ENCODE results near the gene HDAC4.

HDAC4 gene

DNA sequence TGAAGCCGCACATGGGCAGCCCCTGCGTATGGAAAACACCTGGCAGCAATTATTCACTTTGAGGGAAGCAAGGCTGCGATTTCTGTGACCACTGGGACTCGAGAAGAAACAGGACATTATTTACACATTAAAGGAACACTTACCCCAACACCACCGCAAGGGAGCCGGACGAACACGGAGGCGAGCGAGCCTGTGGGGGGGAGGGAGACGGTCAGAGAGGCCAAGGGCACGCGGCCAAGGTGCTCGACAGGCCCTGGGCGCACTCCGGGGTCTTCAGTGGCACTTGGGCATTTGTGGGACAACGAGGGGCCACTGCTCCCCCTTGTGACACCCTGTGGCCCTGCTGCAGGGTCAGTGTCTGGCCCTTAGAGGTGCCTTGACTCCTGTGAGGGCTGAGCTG is 306.0 kb downstream of the HDAC4 start:
- DNase-seq, result peak in 1 of 3 experiments; percentile 54

DNA sequence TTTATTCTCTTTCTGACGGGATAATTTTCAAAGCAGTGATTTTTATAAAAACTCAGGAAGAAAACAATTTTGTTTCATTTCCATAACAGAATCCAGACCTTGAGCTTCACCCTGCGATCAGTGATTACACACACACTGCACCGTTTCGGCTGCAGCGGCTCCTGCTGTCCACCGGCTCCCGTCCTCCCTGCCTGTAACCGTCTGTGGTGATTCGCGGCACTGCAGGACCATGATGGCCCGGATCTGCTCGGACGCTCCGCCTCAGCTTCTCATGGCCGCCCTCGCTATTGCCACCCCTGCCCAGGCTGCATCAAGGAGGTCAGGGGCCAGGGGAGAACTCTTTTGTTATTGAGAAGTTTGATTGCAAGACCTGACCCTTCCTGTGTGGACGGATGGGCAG is 306.9 kb downstream of the HDAC4 start:
- DNase-seq, result no peak

DNA sequence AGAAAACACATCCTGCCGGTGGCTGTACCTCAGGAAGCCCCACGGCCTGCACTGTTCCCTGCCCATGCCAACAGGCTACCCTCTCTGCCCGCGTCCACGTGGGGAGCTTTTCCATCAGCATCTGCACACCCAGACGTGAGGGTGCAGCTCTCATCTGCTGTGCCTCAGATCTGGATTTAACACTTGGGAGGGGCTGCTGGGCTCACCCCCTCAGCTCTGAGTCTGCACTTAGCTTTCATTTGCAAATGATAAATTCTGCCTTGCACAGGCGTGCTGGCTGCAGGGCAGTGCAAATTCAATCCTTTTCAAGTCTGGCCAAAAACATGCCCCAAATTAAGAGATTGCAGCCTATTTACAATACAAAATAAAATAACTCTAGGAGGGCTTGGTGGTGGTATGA is 307.3 kb downstream of the HDAC4 start:
- no peak for DNase-seq

DNA sequence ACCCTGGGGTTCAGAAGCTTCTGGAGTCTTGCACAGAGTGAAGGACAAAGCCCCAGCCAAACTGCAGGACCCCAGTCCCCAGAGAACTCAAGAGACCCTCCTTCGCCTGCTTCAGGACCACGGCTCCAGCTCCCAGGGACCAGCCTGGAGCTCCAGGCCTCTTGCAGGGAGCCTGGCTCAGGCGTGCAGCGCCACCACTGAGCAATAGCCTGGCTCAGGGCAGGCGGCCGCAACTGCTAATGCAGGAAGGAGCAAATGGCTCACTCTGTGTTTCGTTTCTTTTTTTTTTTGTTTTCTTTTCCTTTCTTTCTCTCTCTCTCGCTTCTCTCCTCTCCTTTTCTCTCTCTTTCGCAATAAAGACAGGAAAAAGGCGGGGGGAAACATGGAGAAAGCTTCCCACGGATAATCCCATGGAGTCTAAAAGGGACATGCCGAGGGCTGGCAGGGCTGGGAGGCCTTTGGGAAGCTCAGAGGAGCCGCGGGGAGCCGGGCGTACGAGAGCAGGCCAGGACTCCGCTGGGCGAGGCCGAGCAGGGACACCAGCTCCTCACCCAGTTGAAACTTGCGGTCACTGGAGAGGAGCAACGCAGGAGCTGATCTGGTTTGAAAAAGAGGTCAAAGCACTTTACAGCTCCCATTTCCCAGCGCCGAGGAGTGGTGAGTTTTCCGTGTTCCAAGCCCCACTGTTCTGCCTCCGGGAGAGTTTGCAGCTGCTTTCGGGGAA is 308.1 kb downstream of the HDAC4 start:
- peak in 1 of 3 experiments; percentile 50 for DNase-seq

DNA sequence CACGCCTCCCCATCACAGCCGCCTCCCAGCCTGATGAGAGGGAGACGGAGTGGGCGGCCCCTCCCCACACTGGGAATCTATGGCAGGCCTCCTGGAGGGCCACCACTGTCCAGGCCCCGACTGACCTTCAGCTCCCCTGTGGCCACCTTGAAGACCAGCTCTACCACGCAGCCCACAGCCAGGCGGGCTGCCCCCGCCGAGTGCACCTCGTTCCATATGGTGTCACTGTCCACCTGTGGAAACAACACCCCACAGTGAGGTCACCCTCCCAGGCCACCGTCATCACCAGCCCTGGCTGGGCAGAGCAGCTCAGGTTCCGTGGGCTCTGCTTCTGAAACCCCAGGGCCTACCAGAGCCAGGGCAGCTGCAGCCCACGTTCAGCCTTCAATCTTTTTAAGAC is 310.9 kb downstream of the HDAC4 start:
- DNase-seq, result no peak

DNA sequence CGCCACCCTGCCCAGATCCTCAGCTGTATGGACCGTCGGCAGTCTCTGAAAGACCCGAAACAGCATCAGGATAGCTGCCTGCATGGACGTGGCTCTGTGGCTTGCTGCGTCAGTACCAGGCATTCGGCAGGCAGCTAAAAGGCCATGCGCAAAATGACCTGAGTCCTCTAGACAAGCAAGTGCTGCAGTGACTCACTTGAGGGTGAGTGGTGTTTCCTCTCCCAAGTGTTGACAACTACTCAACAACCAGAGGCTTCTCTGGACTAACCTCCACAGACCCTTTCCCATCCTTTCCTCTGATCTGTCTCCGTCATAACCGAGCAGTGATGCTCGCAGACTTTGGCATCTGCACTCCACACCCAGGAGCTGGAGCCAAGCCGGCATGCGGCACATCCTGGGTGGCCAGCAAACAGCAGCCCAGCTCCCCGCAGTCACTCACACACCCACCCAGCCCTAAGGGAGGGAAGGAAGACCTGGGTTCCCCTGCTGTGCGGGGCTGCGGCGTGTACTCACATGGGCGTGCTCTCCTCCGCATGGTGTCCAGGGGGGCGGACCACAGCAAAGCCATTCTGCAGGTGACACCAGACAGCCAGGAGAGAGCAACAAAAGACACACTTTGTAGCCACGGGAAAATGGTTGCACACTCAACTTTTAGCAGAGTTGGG is 313.6 kb downstream of the HDAC4 start:
- peak in 1 of 3 experiments; percentile 1 for DNase-seq

DNA sequence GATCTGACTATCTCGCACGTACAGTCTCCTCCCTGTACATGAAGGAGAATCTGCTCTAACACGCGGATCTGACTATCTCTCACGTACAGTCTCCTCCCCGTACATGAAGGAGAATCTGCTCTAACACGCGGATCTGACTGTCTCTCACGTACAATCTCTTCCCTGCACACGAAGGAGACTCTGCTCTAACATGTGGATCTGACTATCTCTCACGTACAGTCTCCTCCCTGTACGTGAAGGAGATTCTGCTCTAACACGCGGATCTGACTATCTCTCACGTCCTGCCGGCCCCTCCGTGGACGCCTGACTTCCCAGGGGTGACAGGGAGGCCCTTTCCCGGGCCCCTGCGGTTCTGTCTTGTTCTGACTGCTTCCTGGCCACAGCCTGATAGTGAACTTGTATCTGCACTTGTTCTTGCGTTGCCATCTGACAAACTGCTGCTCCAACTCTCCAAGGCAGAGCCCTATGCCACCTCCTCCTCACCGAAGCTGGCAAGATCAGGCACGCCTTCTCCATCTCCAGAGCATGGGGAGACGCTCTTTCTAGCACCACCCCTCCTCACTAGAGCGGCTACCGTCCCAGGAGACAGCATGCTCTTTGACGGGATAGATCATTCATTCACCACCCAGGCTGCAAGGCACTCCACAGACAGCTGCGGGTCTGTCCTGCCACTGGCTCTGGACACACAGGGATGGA is 314.3 kb downstream of the HDAC4 start:
- DNase-seq, result no peak

DNA sequence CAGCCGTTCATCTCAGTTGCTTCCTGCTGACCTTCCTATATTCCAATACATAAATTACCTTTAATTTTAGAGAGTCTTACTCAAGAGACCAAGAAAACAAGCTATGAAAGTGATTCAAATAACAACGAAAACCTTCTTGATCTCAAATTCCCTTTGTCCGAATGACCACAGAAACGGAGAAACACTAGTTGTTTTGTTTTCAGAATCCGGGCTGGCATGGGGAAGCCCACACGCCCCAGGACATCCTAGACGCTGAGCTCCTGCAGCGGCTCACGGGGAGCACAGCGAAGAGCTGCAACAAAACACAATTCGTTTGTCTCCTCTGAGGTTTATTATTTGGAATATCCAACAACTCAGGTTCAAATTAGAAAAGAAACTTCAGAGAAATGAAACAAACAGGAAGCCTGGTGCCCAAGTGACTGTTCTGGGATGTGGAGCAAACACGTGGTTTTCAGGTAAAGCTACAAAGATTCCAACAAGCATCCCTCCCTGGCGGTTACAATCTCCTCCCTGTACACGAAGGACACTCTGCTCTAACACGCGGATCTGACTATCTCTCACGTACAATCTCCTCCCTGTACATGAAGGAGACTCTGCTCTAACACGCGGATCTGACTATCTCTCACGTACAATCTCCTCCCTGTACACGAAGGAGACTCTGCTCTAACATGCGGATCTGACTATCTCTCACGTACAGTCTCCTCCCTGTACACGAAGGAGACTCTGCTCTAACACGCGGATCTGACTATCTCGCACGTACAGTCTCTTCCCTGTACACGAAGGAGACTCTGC is 315.4 kb downstream of the HDAC4 start:
- no peak for DNase-seq

DNA sequence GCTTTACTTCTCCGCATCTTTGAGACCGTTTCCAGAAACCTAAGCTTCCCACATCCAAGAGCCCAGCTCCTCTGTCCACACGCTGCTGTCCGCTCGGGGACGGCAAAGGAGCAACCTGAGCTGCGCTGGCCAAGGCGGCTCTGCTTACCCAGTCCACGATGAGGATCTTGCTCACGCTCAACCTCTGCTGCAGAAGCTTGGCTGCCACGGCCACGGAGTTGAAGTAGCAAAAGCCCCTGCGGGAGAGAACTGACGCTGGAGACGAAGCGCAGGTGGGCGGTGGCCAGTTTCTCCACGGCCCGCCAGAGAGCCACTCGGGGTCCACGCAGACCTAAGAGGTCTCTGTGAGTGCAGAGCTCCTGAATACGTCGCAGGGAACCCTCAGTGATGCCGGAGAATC is 316.8 kb downstream of the HDAC4 start:
- no peak for DNase-seq

DNA sequence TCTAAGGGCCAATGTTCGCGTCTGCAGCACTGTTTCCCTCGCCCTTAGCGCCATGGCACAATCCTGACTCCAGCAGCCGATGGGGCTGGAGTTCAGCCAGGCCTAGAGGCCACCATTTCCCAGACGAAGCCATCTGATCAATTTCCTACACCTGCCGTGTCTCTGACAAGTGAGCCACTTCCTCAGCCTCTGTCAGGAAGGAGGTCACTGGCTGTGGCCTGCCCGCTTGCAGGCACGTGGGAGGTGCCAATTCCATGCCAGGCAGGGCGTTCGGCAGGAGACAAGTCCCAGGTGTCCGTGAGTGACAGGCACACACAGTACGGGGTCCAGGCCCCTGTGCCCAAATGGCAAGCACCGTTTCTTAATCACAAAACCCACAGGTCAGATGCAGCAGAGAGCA is 318.4 kb downstream of the HDAC4 start:
- no peak for DNase-seq

DNA sequence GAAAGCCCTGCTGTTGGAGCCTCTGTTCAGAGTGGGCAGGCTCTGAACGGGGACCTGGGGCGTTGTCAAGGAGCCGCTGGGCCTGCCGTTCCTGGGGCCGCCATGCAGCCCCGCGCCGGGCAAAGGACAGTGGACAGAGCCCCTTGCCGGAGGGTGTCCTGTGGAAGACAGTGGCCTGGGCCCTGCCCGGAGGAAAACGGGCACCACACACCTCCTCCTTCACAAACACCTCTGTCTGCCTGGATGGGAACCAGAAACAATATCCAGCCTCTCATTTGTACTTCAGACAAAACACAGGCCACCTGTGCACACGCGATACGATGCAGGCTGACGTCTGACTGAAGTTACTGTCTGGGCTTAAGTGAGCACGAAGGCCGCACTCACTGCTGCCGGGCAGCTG is 319.2 kb downstream of the HDAC4 start:
- DNase-seq, result no peak

DNA sequence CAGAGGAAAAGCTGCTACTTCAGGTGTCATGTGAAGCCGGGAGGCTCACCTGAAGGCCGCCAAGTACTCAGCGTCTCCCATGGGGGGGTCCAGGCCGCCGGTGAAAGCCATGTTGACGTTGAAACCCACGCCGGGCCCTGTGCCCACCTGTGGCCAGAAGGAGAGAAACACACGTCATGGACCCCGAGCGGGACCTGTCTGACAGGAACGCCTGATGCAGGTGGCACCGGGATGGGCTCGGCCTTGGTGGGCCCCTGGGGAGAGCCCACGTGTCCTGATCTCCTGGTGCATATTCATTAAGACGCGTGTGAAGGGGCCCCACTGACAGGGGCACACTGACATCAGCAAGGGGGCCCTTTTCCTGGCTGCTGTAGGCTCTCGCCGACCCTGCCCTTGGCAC is 319.8 kb downstream of the HDAC4 start:
- no peak for DNase-seq

DNA sequence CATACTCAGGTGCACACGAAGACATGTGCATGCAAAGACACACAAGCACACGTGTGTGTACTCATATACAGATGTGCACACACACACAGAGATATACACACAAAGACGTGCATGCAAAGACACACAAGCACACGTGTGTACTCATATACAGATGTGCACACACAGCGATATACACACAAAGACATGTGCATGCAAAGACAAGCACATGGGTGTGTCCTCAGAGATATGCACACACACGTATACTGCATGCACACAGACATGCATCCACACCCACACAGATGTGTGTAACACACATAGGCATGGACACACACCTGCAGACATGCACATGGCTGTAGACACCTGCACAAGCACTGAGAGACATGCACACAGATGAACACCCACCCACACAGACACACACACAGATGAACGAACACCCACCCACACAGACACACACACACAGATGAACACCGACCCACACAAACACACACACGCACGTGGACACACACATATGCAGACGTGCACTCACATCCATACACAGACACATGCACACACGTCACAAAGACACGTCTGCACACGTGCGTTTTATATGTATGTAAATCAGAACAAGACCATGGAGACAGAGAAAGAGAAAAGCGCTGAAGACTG is 321.0 kb downstream of the HDAC4 start:
- DNase-seq, result no peak

DNA sequence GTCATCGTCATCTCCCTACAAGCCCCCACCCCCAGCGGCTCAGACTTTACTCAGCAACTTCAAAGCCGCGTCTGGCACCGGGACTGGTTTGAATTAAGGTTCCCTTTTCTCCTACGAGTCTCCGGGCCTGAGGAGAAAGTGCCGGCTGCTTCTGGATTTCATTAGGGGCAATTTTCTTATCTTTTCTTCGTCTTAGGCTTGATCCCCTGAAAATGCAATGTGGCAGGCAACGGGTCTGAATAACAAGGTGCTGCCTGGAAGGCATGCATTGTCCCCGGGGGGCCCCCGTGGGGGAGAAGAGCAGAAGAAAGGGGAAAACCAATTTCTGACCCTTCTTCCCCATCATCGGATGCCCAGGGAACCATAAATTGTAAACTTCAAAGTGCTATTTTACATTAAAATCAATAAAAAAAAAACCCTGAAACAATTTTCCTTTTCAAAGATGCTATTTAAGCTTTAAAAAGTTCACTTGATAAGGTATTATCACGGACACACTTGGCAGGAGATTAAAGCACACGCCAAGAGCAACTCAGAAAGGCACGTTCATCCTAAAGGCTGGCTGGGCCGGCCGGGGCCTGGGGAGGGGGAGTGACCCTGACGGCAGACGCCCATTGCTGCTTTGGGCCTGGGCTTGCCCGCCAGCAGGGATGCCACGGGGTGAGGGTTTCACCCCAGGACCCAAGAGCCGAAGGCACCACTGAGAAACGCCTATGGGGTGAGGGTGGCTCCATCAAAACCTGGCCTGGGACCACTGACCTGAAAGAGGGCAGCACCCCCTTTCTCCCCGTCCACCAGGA is 322.5 kb downstream of the HDAC4 start:
- no peak for DNase-seq

DNA sequence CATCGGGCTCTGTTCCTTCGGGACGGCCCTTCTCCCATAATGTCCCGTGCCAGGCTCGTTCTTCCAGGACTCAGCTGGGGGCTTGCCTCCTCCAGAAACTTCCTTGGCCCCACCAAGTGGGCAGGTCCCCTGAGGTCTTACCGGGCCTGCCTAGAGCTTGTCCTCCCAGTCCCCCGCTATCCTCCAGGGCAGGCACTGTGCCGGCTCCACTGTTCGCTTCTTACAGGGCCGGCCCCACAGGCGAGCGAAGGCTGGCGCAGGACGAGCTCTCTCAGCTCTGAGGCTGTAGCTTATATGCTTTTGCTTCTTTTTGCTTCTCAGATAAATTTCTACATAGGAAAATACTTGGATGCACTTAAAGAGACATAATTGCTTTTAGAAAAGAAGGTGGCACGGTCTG is 323.6 kb downstream of the HDAC4 start:
- DNase-seq, result no peak

DNA sequence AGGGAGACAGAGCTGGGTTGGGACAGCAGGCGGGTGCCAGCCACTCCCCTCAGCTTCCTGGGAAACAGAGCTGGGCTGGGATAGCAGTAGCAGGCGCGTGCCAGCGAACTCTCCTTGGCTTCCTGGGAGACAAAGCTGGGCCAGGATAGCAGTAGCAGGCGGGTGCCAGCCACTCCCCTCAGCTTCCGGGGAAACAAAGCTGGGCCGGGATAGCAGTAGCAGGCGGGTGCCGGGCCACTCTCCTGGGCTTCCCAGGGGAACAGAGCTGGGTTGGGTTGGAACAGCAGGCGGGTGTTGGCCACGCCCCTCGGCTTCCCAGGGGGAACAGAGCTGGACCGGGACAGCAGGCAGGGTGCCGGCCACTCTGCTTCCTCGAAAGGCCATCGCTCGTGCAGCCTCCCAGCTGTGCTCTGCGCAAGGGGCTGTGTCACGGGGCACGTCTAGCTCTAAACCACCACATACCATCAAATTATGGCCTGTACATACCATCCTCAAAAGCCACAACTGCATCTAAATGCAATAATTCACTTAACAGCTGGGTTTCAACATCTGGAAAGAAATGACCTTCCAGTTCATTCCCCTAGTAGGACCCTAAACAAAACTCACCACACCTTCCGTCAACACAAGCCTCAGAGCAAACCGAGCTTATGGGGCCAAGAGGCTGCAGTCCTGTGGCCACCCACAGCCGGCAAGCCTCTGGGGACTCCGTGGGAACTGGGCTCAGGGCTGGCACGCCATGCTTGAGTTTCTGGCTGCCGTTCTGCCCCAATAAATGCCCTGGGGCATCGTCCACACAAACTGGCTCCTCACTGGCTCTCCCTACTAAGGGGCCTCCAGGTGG is 324.7 kb downstream of the HDAC4 start:
- DNase-seq, result no peak

DNA sequence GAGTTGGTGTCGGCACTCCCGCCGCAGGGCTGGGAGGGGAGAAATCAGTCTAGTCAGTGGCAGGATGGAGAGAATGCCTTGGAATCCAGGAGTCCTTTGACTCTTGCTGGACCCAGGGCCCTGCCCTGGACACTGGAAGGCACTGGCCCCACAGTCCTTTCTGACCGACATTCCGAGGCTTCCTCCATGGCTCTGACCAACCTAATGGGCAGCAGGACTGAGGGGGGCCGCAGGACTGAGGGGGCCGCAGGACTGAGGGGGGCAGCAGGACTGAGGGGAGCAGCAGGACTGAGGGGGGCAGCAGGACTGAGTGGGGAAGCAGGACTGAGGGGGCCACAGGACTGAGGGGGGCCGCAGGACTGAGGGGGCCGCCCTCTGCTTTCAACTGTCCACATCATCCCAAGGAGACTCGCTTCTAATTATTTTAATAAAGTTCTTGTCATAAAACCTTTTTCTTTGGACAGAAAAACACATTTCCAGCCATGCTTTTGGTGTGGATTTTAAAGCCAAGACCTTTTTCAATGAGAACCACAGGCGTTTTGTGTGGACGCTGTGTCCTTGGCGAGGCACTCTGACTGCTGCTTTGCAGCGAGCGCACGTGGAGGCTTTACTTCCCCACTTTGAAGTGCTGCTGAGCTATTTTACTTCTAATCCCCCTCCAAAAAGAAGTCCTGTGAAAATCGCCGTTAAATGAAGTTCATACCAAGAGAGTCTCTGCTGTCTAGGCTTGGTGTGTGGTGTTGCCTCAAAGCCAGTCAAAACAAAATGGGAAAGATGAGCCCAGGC is 326.9 kb downstream of the HDAC4 start:
- DNase-seq, result no peak

DNA sequence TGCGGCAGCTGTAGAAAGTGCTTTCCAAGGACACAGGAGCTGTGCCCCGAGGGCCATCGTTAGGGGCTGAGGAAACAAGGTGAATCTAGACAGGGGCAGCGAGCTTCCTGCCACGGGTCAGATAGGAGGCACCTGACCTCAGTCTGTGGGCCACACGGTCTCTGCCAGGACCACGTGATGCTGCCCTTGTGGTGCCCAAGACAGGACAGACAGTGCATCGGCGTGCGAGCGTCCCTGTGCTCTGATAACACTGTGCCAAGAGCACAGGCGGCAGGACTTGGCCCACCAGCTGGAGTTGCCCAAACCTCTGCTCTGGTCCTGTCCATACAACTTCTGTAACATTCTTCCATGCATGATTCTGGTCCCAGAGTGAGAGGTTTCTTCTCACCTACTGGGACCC is 327.6 kb downstream of the HDAC4 start:
- no peak for DNase-seq

DNA sequence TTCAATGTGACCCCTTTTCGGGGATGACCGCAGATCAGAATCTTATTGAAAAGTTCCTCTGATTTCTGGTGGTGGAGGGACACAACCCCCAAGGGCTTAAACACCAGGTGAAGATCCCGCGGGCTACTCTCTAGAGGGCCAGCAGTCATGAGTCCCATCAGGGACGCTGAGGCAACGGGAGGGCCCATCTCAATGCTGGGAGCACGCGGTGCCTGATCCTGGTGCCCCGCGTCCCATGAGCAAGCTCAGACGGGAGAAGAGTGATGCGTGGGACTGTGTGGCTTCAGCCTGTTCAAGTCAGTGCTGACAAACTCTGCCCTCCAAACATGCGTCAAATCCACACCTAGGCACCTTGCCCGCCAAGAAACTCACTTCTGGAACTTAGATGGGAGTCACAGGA is 328.0 kb downstream of the HDAC4 start:
- no peak for DNase-seq

DNA sequence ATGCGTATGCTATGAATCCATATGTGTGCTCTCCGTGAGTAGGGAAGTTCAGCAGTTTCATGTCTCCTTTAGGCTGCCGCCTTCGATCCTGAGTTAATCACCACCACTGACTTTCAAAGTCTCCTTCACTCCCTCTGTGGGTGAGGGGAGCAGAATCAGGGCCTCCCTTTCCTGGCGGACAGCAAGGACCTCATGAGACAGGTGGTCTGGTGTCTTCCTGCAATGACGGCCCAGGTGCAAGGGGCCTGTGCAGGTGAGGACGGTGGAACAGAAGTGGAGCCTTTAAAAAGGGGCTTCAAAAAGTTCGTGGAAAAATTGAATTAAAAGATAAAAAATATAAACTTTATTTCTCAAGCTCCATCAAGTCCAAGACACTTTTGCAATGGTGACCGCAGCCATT is 330.4 kb downstream of the HDAC4 start:
- no peak for DNase-seq

All from NCI-H1417 (cell line).